Measurements from ENCODE around the gene PALLD.

- TF ChIP-seq CTCF (IDR thresholded peaks at IDR 0.05) (no peak), POLR2A (IDR thresholded peaks at IDR 0.05; ENCODE audit: low read depth) (no peak), POLR2AphosphoS5 (IDR thresholded peaks at IDR 0.05) (no peak)
Observed at GRCh38 chr4:168696280-168696679, 199.4 kb downstream of the PALLD start.
